ENCODE data around the gene XXYLT1.

DNA sequence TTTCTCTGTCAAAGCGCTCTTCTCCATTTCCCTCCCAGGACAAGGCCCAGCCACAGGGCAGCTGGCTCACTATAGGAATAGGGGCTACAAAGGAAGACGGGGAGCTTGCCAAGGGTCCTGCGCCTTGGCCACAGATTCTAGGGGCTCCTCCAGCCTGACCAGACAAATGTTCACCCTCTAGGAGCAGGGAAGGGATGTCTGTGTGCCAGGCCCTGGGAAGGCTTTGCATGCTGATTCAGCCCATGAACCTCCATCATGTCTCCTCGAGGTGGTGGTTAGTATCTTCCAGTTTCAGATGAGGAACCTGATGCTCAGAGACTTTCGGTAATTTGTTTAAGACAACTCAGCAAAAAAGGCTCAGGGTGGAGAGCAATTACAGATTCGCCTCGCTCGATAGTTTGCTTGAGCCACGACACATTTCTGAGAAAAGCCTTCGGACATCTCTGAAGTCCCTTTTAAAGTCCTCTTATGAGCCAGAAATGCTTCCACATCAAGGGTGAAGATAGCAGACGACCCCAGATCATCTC, 110.0 kb downstream of the XXYLT1 start:
- TF ChIP-seq, protein P1, sequence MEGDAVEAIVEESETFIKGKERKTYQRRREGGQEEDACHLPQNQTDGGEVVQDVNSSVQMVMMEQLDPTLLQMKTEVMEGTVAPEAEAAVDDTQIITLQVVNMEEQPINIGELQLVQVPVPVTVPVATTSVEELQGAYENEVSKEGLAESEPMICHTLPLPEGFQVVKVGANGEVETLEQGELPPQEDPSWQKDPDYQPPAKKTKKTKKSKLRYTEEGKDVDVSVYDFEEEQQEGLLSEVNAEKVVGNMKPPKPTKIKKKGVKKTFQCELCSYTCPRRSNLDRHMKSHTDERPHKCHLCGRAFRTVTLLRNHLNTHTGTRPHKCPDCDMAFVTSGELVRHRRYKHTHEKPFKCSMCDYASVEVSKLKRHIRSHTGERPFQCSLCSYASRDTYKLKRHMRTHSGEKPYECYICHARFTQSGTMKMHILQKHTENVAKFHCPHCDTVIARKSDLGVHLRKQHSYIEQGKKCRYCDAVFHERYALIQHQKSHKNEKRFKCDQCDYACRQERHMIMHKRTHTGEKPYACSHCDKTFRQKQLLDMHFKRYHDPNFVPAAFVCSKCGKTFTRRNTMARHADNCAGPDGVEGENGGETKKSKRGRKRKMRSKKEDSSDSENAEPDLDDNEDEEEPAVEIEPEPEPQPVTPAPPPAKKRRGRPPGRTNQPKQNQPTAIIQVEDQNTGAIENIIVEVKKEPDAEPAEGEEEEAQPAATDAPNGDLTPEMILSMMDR (IDR thresholded peaks at IDR 0.05 in 2 of 3, conservative IDR thresholded peaks at IDR 0.05 in 1 of 3; ENCODE audit: borderline replicate concordance in 1 of 3, insufficient read depth in 1 of 3, low read depth in 2 of 3, low read length in 2 of 3), result no peak
- TF ChIP-seq EZH2 (IDR thresholded peaks at IDR 0.05), result no peak

Measured in HCT116 (cell line).